Uterus (tissue), 4 donors: Measurements from ENCODE around the gene PEX6. TPM values are rescaled to one million over a fixed set of nuclear protein-coding genes. Genes with fewer than 3 reads are reported as not detected.

Experiments
- DNase-seq, 2 donors: peaks; one replicate each; pipeline ENCODE4 v3.0.0-alpha.2; 2019 to 2020
- H3K27ac ChIP-seq, 2 donors: fragments of 200-600 bp; sonication (generic); 1 replicate in 1 of 2; 2 replicates in 1 of 2; pipeline ENCODE4 v1.5.1; 2016 to 2018
- H3K27me3 ChIP-seq, 2 donors: fragments of 200-600 bp; sonication (generic); one replicate each; pipeline ENCODE4 v1.5.1; 2018 to 2019; ENCODE audit warnings: control low read depth in 1 of 2
- H3K36me3 ChIP-seq, 2 donors: fragments of 200-600 bp; sonication (generic); one replicate each; pipeline ENCODE4 v1.5.1; 2019; ENCODE audit warnings: control low read depth in 1 of 2
- H3K4me1 ChIP-seq, 2 donors: fragments of 200-600 bp; sonication (generic); one replicate each; pipeline ENCODE4 v1.5.1; 2018 to 2019; ENCODE audit warnings: control low read depth in 1 of 2
- H3K4me3 ChIP-seq, 2 donors: fragments of 200-600 bp; sonication (generic); 1 replicate in 1 of 2; 2 replicates in 1 of 2; pipeline ENCODE4 v1.5.1; 2018 to 2019; ENCODE audit warnings: mild to moderate bottlenecking in 1 of 2
- H3K9me3 ChIP-seq, 2 donors: fragments of 200-600 bp; sonication (generic); one replicate each; pipeline ENCODE4 v1.5.1; 2019; ENCODE audit warnings: control low read depth in 1 of 2
- POLR2A ChIP-seq, 2 donors: fragments of 450-650 bp; IDR thresholded peaks; one replicate each; pipeline ENCODE4 v1.6.1; 2016; ENCODE audit warnings: antibody characterized with exemption in 2 of 2, mild to moderate bottlenecking in 1 of 2, moderate library complexity in 1 of 2
- intact Hi-C: fragments of 100-400 bp; cut with DNase I; formaldehyde crosslinking; loops from one replicate; pipeline ENCODE4 v1.15.1; 2023; ENCODE audit warnings: low total_unique reads
- total RNA-seq, 4 donors: library from RNA; depleted of rRNA in 3 of 4; stranded (reverse); fragments of >200 nt in 3 of 4; gene quantifications; one replicate each; pipeline versions ENCODE4 v1.1.0 to v1.2.4, GENCODE V29; 2014 to 2023
- TF ChIP-seq, protein P1 (sequence below), 4 experiments: fragments of 200-600 bp in 2 of 4; fragments of 450-650 bp in 2 of 4; sonication (generic) in 2 of 4; IDR thresholded peaks; one replicate each; pipeline ENCODE4 v1.5.1; 2016 to 2019; ENCODE audit warnings: antibody characterized with exemption in 4 of 4, mild to moderate bottlenecking in 2 of 4, moderate library complexity in 1 of 4
- donor health status: DM: yes; HTN: yes; CAD: no.

The PEX6 gene
- total RNA-seq, 4 donors from 2014 or later: 19.2 to 38.2 (median 23.1) TPM

DNA sequence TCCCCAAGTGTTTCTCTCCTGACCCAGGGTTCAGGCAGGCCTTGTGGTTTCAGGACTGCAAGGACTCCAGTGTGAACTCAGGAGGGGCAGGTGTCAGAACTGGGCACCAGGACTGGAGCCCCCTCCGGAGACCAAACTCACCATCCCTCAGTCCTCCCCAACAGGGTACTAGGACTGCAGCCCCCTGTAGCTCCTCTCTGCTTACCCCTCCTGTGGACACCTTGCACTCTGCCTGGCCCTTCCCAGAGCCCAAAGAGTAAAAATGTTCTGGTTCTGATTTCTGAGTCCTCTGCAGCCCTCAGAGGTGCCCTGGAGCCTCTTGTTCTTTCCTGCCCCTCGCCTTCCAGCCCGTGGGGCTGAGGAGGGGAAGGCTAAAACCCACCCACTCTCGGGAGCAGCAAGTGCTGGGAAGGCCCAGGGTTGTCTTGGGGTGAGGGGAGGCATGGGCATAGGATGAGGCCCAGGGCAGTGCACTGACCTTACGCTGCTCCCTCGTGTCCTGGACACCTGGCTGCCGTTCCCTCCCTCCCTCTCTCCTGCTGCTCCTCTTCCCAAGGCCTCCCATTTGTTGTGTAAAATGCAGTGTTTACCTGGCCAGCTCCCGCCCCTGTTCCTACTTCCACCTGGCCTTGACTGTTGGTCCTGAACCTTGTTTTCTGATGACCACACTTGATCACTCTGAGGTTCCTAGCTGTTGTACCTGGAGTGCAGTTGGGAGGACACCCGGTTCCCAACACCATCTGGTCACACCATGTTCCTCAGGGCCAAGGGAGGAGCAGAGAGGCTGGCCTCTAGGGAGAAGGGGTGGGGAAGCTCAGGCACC, 39.8 kb downstream of the PEX6 start:
- Histone ChIP-seq H3K36me3 (no peaks in the 10 kb centered on the region), H3K4me1 (no peaks in the 10 kb centered on the region), H3K4me3 (no peak overlapping the region), H3K27ac (no peak overlapping the region), H3K27me3 (no peaks in the 10 kb centered on the region), H3K9me3 (no peaks in the 10 kb centered on the region)
- no peak for TF ChIP-seq POLR2A (IDR thresholded peaks at IDR 0.05)
- TF ChIP-seq, protein P1, sequence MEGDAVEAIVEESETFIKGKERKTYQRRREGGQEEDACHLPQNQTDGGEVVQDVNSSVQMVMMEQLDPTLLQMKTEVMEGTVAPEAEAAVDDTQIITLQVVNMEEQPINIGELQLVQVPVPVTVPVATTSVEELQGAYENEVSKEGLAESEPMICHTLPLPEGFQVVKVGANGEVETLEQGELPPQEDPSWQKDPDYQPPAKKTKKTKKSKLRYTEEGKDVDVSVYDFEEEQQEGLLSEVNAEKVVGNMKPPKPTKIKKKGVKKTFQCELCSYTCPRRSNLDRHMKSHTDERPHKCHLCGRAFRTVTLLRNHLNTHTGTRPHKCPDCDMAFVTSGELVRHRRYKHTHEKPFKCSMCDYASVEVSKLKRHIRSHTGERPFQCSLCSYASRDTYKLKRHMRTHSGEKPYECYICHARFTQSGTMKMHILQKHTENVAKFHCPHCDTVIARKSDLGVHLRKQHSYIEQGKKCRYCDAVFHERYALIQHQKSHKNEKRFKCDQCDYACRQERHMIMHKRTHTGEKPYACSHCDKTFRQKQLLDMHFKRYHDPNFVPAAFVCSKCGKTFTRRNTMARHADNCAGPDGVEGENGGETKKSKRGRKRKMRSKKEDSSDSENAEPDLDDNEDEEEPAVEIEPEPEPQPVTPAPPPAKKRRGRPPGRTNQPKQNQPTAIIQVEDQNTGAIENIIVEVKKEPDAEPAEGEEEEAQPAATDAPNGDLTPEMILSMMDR (IDR thresholded peaks at IDR 0.05): no peak
- no peak for DNase-seq
- intact Hi-C loops: no loop called here

DNA sequence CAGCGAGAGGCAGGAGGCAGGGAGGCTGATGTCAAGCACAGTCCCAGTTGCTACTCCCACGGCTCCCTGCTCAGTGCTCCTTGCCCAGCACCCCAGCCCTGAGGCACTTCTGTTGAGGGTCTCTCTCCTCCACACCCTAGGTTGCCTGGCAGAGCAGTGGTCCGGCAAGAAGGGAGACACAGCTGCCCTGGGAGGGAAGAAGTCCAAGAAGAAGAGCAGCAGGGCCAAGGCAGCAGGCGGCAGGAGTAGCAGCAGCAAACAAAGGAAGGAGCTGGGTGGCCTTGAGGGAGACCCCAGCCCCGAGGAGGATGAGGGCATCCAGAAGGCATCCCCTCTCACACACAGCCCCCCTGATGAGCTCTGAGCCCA, 40.6 kb downstream of the PEX6 start:
- Histone ChIP-seq H3K36me3 (no peaks in the 10 kb centered on the region), H3K9me3 (no peaks in the 10 kb centered on the region), H3K27ac (no peak overlapping the region), H3K4me1 (no peaks in the 10 kb centered on the region), H3K27me3 (no peaks in the 10 kb centered on the region), H3K4me3 (no peak overlapping the region)
- intact Hi-C loops: no loop called here
- TF ChIP-seq, protein P1 (IDR thresholded peaks at IDR 0.05): no peak
- no peak for TF ChIP-seq POLR2A (IDR thresholded peaks at IDR 0.05)
- no peak for DNase-seq

DNA sequence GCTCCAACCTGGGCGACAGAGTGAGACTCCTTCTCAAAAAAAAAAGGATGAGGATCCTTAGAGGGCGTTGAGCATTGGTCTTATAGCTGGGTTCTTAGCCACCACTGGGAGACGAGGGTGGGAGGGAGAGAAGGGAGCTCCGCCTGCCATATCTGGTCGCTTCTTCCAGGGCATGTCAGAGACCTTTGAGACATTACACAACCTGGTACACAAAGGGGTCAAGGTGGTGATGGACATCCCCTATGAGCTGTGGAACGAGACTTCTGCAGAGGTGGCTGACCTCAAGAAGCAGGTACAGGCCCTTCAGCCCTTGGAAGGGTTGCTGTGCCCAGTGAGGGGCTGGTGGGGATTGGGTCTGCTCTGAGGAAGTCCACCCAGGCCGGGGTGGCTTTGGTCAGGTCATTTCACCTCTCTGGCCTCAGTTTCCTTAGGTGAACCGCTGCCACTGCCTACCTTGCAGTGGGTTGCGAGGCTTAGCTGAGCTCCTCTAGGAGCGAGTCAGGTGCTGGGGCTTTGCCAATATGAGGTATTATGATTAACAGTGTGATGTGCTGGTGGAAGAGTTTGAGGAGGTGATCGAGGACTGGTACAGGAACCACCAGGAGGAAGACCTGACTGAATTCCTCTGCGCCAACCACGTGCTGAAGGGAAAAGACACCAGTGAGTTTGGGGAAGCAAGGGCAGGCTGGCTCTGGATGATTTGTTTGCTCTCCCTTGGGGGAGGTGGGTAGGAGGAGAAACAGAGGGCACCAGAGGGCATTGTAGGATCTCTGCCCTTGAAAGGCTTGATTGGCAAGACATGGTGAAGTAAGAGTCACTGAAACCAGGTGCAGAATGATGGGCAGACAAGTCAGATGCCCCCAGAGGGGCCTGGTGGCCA, 41.2 kb downstream of the PEX6 start:
- TF ChIP-seq POLR2A (IDR thresholded peaks at IDR 0.05): no peak
- TF ChIP-seq, protein P1 (IDR thresholded peaks at IDR 0.05): no peak
- Histone ChIP-seq H3K4me3 (no peak overlapping the region), H3K9me3 (no peaks in the 10 kb centered on the region), H3K4me1 (no peaks in the 10 kb centered on the region), H3K27ac (no peak overlapping the region), H3K36me3 (no peaks in the 10 kb centered on the region), H3K27me3 (no peaks in the 10 kb centered on the region)
- intact Hi-C loops: no loop called here
- DNase-seq: no peak

DNA sequence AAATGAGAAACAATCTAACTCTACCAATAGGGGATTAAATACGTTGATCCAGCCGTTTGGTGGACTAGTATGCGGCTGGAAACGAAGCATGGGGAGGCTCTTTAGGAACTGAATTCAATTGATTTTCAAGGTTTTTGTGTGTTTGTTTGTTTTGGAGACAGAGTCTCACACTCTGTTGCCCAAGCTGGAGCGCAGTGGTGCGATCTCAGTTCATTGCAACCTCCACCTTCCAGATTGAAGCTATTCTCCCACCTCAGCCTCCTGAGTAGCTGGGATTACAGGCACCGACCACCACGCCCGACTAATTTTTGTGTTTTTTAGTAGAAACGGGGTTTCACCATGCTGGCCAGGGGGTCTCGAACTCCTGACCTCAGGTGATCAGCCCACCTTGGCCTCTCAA, 42.6 kb downstream of the PEX6 start:
- H3K9me3 ChIP-seq: no peaks in the 10 kb centered on the region
- no peak for DNase-seq
- no peak overlapping the region for H3K27ac ChIP-seq
- intact Hi-C loops: no loop called here
- H3K4me3 ChIP-seq: no peak overlapping the region
- TF ChIP-seq POLR2A (IDR thresholded peaks at IDR 0.05): no peak
- TF ChIP-seq, protein P1 (IDR thresholded peaks at IDR 0.05): no peak
- no peaks in the 10 kb centered on the region for H3K36me3 ChIP-seq
- no peaks in the 10 kb centered on the region for H3K4me1 ChIP-seq
- H3K27me3 ChIP-seq: no peaks in the 10 kb centered on the region

DNA sequence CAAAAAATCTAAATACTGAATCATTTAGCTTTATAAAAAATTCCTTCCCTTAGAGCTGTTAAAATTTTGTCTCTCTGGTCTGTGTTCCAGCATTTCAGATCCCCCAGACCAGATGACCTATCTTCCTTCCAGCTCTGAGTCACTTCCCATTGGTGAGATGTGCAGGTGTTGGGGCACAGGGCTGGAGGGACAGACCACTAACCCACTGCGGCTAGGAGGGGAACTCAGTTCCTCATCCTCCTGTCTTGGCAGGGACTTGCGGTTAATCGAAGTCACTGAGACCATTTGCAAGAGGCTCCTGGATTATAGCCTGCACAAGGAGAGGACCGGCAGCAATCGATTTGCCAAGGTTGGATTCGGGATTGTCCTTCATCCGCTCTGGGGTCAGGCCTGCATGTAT, 43.7 kb downstream of the PEX6 start:
- DNase-seq: no peak
- H3K27ac ChIP-seq: no peak overlapping the region
- H3K27me3 ChIP-seq: no peaks in the 10 kb centered on the region
- TF ChIP-seq POLR2A (IDR thresholded peaks at IDR 0.05): no peak
- TF ChIP-seq, protein P1 (IDR thresholded peaks at IDR 0.05): no peak
- H3K36me3 ChIP-seq: no peaks in the 10 kb centered on the region
- no peaks in the 10 kb centered on the region for H3K4me1 ChIP-seq
- intact Hi-C loops: no loop called here
- H3K9me3 ChIP-seq: no peaks in the 10 kb centered on the region
- no peak overlapping the region for H3K4me3 ChIP-seq
